ENCODE results near the gene C1QA.

DNA sequence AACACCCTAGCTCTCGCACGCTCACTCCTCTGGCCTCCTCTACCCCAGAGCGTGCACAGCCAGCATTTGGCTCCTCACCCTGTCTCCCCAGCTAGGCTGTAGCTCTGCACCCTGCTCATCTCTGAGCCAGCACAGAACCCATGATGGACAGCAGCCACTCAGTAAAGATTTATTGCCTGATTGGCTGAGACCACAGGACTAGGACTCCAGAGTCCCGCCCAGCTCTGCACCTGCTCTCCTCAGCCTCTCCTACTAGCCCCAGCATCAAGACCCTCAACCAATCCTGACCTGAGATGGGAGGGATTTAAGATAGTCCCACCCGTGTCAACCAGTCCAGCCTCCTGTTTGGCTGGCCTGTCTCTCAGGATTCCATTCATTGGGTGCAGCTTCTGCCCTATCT is 25.9 kb downstream of the C1QA start:
- no peak for TF ChIP-seq EP300 (IDR thresholded peaks at IDR 0.05)
- TF ChIP-seq, protein P1, sequence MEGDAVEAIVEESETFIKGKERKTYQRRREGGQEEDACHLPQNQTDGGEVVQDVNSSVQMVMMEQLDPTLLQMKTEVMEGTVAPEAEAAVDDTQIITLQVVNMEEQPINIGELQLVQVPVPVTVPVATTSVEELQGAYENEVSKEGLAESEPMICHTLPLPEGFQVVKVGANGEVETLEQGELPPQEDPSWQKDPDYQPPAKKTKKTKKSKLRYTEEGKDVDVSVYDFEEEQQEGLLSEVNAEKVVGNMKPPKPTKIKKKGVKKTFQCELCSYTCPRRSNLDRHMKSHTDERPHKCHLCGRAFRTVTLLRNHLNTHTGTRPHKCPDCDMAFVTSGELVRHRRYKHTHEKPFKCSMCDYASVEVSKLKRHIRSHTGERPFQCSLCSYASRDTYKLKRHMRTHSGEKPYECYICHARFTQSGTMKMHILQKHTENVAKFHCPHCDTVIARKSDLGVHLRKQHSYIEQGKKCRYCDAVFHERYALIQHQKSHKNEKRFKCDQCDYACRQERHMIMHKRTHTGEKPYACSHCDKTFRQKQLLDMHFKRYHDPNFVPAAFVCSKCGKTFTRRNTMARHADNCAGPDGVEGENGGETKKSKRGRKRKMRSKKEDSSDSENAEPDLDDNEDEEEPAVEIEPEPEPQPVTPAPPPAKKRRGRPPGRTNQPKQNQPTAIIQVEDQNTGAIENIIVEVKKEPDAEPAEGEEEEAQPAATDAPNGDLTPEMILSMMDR (IDR thresholded peaks at IDR 0.05): no peak
